ENCODE measurements around the gene APH1B. TPM values are rescaled to one million over a fixed set of nuclear protein-coding genes. Genes with fewer than 3 reads are reported as not detected.
A peak's percentile ranks its signal among the peaks of the same experiment; 100 is the strongest.

The APH1B gene
- total RNA-seq, 4 donors from 2014 or later = 15.9 to 17.4 (median 17.0) TPM

- ATAC-seq (ENCODE audit: low FRiP score) (peak; percentile 48), DNase-seq (ENCODE audit: low spot score) (no peak)
- TF ChIP-seq CTCF (IDR thresholded peaks at IDR 0.05) = no peak
These were observed 570 bp downstream of the APH1B start for GRCh38 chr15:63277893-63278456.

DNA sequence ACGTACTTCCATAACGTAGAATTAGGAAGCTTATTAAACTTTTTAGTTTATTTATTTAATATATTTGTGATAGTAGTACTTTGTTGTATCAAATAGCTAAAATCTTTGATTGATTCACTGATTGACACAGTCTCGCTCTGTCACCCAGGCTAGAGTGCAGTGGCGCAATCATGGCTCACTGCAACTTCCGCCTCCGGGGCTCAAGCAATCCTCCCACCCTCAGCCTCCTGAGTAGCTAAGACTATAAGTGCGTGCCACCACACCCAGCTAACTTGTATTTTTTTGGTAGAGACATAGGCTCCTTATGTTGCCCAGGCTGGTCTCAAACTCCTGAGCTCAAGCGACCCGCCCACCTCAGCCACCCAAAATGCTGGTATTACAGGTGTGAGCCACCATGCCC is 5.7 kb downstream of the APH1B start:
- ATAC-seq (ENCODE audit: low FRiP score) (no peak), DNase-seq (ENCODE audit: low spot score) (no peak)
- TF ChIP-seq CTCF (IDR thresholded peaks at IDR 0.05) = no peak

DNA sequence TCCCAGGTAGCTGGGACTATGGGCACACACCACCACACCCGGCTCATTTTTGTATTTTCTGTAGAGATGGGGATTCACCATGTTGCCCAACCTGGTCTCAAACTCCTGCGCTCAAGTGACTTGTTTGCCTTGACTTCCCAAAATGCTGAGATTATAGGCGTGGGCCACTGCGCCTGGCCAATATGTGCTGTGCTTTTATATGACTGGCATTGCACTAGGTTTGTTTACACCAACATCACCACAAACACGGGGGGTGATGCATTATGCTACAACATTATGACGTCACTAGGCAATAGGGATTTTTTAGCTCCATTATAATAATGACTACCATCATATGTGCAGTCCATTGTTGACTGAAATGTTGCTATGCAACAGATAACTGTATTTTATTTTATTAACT is 6.9 kb downstream of the APH1B start:
- no peak for TF ChIP-seq CTCF (IDR thresholded peaks at IDR 0.05)
- DNase-seq (ENCODE audit: low spot score) (no peak), ATAC-seq (ENCODE audit: low FRiP score) (no peak)

DNA sequence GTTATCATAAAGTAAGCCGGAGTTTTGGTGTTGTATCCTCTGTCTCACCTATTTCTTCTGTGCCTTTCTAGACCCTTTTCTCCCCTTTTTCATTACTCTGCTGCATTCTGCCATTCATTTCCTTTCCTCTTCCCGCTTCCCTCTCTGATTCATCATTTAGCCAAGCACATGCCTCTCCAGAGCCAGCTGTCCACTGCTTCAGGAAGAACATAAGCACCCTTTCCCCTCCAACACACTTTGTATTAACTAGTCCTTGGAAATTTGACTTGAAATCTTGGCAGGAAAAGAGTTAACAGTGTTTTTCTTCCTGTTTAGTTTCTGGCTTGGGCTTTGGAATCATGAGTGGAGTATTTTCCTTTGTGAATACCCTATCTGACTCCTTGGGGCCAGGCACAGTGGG is 9.7 kb downstream of the APH1B start:
- no peak for ATAC-seq (ENCODE audit: low FRiP score)
- DNase-seq (ENCODE audit: low spot score) = no peak
- no peak for TF ChIP-seq CTCF (IDR thresholded peaks at IDR 0.05)

DNA sequence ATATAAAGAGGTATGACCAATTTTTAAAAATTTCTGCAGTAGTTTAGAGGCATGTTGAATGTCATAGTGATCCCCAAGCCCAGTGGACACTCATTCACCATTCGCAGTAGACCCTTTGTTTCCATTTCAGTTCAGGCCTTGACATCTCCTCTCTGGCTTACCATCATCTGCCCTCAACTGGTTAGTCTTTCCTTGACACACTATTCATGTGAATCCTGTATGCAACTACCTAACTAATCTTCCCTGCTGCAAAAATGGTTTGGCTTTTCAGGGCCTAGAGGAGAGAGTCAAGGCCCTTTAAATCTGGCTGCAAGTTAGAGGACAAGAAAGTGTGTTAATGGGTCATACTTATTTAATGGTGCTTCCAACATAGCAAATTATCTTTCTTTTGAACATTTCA is 10.9 kb downstream of the APH1B start:
- ATAC-seq (ENCODE audit: low FRiP score) (no peak), DNase-seq (ENCODE audit: low spot score) (no peak)
- TF ChIP-seq CTCF (IDR thresholded peaks at IDR 0.05) = no peak

GRCh38 chr15:63288778-63289378 is 11.5 kb downstream of the APH1B start:
- ATAC-seq (ENCODE audit: low FRiP score) (peak; percentile 46), DNase-seq (ENCODE audit: low spot score) (no peak)
- peak in 1 of 3 donors; percentile 11 for TF ChIP-seq CTCF (IDR thresholded peaks at IDR 0.05)

DNA sequence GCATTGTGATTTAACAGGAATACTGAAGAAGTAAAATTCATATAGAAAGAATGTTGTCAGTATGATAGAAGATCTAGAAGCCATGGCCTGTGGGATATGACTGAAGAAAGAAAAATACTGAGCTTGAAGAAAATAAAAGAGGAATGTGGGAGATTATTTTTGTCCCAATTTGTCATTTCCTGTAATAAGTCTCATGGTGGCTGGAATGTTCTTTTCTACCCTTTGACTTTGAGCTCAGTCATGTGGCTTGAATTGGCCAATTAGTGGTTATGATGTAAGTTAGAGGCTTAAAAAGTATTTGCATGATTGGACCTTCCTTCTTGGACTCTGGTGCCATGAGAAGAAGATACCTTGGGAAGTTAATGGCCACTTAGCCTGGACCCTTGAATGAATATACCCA is 14.1 kb downstream of the APH1B start:
- no peak for TF ChIP-seq CTCF (IDR thresholded peaks at IDR 0.05)
- ATAC-seq (ENCODE audit: low FRiP score) (no peak), DNase-seq (ENCODE audit: low spot score) (no peak)

Measured in omental fat pad (tissue), 4 donors.